GM06990 (cell line): ENCODE results near the gene GNA15.

ENCODE experiments used
- DNase-seq: peaks from one replicate; pipeline ENCODE4 v3.0.0-alpha.2; 2011; ENCODE audit not compliant: insufficient read length; ENCODE audit errors: extremely low read depth
- H3K27me3 ChIP-seq: replicated peaks from 2 replicates; pipeline ENCODE4 v1.6.0; 2011; ENCODE audit warnings: low read length; ENCODE audit not compliant: control insufficient read depth, insufficient read depth
- H3K36me3 ChIP-seq: 2 replicates; pipeline ENCODE4 v1.5.1; 2011; ENCODE audit warnings: low read length; ENCODE audit not compliant: control insufficient read depth, insufficient read depth
- H3K4me3 ChIP-seq: replicated peaks from 2 replicates; pipeline ENCODE4 v1.5.1; 2011; ENCODE audit warnings: low read depth, mild to moderate bottlenecking, control low read depth, low read length
- TF ChIP-seq, protein P1 (sequence below): IDR thresholded peaks from 2 replicates; pipeline ENCODE4 v1.5.1; 2011; ENCODE audit warnings: low read length, control low read depth, mild to moderate bottlenecking, inconsistent platforms; ENCODE audit not compliant: insufficient read depth, poor library complexity, severe bottlenecking

GNA15 gene

DNA sequence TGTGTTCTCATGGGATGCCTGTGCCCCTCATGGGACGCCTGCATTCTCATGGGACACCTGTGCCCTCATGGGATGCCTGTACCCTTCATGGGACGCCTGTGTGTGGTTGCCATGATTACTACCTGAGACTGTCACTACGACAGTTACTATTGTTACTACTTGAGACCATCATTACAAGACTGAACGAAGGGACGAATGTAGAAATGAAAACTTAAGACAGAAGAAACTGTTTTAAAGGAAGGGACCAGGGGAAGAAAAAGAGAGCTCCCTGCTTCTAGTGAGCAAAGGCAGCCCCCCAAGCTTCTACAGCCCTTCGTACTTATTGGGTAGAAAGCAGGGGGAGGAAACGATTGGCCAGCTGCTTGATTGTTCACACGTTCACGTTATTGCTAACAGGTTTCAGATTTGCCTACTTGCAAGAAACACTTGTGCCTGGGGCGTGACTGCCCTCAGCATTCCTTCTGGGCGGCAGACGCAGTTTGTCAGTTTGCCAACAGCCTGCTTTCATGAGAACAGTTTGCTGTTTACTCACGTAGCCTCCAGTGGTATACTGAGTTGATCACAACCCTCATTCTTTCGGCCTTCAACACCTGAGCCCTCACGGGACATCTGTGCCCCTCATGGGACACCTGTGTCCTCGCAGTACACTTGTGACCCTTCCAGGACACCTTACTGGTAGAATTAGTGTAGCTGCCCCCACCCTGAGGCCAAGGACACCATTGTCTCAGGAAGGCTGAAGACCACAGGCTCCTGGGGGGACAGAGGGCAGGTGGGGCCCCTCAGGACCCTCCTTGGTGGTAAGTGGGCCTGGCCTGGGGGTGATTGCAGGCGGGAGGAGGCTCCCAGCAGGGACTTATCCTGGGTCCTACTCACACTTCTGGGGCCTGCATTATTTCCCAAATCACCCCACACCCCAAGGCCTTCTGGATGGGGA is 40.2 kb downstream of the GNA15 start:
- Histone ChIP-seq H3K36me3 (no peaks in the 10 kb centered on the region), H3K27me3 (no peaks in the 10 kb centered on the region), H3K4me3 (peak overlapping the region; percentile 28; the same call in 1 of the 2 replicates)
- TF ChIP-seq, protein P1, sequence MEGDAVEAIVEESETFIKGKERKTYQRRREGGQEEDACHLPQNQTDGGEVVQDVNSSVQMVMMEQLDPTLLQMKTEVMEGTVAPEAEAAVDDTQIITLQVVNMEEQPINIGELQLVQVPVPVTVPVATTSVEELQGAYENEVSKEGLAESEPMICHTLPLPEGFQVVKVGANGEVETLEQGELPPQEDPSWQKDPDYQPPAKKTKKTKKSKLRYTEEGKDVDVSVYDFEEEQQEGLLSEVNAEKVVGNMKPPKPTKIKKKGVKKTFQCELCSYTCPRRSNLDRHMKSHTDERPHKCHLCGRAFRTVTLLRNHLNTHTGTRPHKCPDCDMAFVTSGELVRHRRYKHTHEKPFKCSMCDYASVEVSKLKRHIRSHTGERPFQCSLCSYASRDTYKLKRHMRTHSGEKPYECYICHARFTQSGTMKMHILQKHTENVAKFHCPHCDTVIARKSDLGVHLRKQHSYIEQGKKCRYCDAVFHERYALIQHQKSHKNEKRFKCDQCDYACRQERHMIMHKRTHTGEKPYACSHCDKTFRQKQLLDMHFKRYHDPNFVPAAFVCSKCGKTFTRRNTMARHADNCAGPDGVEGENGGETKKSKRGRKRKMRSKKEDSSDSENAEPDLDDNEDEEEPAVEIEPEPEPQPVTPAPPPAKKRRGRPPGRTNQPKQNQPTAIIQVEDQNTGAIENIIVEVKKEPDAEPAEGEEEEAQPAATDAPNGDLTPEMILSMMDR = no peak
- DNase-seq = no peak

DNA sequence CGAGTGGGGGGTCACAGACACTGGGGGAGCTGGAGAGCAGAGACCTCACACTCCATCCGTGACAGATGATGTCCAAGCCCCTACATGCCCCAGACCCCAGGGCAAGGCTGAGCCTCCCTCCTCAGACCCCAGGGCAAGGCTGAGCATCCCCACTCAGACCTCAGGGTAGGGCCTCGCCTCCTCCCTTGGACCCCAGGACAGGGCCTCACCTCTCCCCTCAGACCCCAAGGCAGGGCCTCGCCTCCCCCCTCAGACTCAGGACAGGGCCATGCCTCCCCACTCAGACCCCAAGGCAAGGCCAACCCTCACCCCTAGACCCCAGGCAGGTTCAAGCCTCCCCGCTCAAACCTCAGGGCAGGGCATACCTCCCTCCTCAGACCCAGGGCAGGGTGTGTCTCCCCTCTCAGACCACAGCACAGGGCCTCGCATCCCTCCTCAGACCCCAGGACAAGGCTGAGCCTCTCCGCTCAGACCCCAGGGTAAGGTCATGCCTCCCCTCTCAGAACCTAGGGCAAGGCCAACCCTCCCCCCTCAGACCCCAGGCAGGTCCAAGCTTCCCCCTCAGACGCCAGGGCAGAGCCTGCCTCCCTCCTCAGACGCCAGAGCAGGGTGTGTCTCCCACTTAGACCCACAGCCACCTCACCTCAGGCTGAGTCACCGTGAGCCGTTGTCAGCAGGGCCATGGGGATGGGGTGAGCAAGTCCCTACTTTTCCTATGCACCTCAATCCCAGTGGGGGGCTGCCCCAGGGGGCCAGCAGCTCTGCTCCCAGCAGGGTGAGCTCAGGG is 41.1 kb downstream of the GNA15 start:
- DNase-seq = no peak
- H3K4me3 ChIP-seq = peak overlapping the region; percentile 28
- H3K27me3 ChIP-seq = no peaks in the 10 kb centered on the region
- TF ChIP-seq, protein P1 = no peak
- H3K36me3 ChIP-seq = no peaks in the 10 kb centered on the region

DNA sequence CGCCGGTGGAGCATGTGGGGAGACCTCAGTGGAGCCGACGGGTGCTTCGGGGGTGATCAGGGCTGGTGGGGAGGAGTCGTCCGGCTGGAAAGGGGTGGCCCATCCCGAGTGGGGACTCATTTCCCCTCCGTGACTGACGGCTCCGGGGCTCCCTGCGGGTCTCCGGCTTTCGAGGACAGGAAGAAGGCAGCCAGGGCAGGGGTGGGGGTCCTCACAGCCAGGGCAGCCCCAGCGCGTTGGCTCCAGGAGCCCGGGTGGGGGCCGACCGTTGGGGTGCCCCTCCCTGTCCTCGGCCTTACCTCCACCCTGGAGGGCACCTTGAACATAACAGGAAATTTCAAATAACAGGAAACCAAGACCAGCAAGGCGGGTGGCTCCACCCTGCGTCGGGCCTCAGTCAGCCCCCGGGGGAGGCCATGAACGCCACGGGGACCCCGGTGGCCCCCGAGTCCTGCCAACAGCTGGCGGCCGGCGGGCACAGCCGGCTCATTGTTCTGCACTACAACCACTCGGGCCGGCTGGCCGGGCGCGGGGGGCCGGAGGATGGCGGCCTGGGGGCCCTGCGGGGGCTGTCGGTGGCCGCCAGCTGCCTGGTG is 42.6 kb downstream of the GNA15 start, which contains the start of gene S1PR4:
Gene S1PR4, plus strand, starts transcription at position 393 of the 596 bp plus-strand sequence. Its CDS starts 24 bp downstream, at position 417.
- TF ChIP-seq, protein P1 = peak; percentile 22
- no peaks in the 10 kb centered on the region for H3K27me3 ChIP-seq
- H3K4me3 ChIP-seq = peak within 1 kb of the TSS; percentile 87
- peak; percentile 81 for DNase-seq
- no peaks in the 10 kb centered on the region for H3K36me3 ChIP-seq

DNA sequence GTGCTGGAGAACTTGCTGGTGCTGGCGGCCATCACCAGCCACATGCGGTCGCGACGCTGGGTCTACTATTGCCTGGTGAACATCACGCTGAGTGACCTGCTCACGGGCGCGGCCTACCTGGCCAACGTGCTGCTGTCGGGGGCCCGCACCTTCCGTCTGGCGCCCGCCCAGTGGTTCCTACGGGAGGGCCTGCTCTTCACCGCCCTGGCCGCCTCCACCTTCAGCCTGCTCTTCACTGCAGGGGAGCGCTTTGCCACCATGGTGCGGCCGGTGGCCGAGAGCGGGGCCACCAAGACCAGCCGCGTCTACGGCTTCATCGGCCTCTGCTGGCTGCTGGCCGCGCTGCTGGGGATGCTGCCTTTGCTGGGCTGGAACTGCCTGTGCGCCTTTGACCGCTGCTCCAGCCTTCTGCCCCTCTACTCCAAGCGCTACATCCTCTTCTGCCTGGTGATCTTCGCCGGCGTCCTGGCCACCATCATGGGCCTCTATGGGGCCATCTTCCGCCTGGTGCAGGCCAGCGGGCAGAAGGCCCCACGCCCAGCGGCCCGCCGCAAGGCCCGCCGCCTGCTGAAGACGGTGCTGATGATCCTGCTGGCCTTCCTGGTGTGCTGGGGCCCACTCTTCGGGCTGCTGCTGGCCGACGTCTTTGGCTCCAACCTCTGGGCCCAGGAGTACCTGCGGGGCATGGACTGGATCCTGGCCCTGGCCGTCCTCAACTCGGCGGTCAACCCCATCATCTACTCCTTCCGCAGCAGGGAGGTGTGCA is 43.3 kb downstream of the GNA15 start:
- Histone ChIP-seq H3K4me3 (peak overlapping the region; percentile 87), H3K27me3 (no peaks in the 10 kb centered on the region), H3K36me3 (no peaks in the 10 kb centered on the region)
- TF ChIP-seq, protein P1 = no peak
- DNase-seq = peak; percentile 68

DNA sequence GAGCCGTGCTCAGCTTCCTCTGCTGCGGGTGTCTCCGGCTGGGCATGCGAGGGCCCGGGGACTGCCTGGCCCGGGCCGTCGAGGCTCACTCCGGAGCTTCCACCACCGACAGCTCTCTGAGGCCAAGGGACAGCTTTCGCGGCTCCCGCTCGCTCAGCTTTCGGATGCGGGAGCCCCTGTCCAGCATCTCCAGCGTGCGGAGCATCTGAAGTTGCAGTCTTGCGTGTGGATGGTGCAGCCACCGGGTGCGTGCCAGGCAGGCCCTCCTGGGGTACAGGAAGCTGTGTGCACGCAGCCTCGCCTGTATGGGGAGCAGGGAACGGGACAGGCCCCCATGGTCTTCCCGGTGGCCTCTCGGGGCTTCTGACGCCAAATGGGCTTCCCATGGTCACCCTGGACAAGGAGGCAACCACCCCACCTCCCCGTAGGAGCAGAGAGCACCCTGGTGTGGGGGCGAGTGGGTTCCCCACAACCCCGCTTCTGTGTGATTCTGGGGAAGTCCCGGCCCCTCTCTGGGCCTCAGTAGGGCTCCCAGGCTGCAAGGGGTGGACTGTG is 44.0 kb downstream of the GNA15 start:
- Histone ChIP-seq H3K36me3 (no peaks in the 10 kb centered on the region; the same call in 1 of the 2 replicates), H3K4me3 (peak overlapping the region; percentile 87), H3K27me3 (no peaks in the 10 kb centered on the region)
- TF ChIP-seq, protein P1 = no peak
- DNase-seq = peak; percentile 72
